D721Med (cell line): ENCODE data around the gene CASKIN2.

Experiments
- DNase-seq: peaks from one replicate; pipeline ENCODE4 v3.0.0; 2011; ENCODE audit warnings: low spot score; ENCODE audit not compliant: insufficient read length
- FAIRE-seq: peaks from 2 replicates; lab custom pipeline; 2011; peaks lifted over from hg19 to GRCh38; lab: Jason Lieb, UNC
- TF ChIP-seq, protein P1 (sequence below): IDR thresholded peaks from 2 replicates; pipeline ENCODE4 v1.5.1; 2012; ENCODE audit warnings: mild to moderate bottlenecking, control low read depth; ENCODE audit not compliant: insufficient read depth; ENCODE audit errors: missing control alignments

CASKIN2 gene

DNA sequence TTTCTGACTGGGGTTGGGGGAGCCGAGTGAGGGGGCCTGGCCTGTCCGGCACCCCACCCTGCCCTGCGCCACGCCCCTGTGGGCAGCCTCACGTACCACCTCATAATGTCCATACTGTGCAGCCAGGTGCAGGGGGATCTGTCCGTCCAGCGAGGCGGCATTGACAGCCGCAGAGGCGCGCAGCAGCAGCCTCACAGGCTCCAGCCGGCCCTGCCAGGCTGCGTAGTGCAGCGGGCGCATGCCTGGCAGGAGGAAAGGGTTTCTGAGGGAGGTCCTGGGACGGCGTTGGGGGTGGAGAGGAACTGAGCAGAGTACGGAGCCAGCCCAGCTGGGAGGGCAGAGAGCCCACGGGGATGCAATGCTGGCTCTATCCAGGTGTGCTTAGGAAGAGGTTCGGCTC lies 8.4 kb downstream of the CASKIN2 start:
- no peak for DNase-seq
- no peak for FAIRE-seq
- TF ChIP-seq, protein P1, sequence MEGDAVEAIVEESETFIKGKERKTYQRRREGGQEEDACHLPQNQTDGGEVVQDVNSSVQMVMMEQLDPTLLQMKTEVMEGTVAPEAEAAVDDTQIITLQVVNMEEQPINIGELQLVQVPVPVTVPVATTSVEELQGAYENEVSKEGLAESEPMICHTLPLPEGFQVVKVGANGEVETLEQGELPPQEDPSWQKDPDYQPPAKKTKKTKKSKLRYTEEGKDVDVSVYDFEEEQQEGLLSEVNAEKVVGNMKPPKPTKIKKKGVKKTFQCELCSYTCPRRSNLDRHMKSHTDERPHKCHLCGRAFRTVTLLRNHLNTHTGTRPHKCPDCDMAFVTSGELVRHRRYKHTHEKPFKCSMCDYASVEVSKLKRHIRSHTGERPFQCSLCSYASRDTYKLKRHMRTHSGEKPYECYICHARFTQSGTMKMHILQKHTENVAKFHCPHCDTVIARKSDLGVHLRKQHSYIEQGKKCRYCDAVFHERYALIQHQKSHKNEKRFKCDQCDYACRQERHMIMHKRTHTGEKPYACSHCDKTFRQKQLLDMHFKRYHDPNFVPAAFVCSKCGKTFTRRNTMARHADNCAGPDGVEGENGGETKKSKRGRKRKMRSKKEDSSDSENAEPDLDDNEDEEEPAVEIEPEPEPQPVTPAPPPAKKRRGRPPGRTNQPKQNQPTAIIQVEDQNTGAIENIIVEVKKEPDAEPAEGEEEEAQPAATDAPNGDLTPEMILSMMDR, result no peak

DNA sequence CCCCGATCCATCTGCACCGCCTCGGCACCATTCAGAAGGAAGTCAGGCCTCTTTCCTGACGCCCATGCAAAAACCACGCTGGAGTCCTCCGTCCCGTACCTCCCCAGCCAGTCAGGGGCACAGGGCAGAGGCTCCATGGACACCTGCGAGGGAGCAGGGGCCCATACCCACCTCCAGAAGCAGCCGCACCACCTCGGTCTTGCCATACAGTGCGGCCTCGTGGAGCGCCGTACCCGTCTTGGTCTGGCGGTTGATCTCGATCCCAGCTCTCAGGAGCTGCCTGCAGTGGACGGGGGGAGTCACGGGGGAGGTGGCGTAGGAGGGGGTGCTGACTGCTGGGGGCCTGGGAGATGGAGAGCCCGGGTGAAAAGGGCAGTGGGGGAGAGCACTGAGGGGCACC lies 9.2 kb downstream of the CASKIN2 start:
- DNase-seq (no peak), FAIRE-seq (no peak)
- TF ChIP-seq, protein P1, result no peak

DNA sequence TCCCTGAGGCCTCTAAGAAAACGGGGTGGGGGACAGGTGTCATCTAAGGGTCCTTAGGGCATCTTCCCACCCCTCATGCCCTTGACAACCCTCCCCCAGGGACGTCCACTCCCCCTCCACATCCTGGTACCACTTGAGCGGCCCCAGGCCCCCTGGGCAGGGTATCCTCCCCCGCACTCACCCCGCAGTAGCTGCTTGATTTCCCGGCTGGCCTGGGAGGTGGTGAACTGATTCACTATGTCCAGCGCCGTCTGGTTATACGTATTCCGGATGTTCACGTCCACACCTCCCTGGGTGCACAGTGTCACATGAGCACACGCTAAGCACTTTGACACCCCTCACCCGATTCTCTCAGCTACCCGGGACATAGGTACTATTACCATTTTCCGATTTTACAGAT lies 9.7 kb downstream of the CASKIN2 start:
- DNase-seq, result no peak
- TF ChIP-seq, protein P1, result no peak
- FAIRE-seq, result no peak

DNA sequence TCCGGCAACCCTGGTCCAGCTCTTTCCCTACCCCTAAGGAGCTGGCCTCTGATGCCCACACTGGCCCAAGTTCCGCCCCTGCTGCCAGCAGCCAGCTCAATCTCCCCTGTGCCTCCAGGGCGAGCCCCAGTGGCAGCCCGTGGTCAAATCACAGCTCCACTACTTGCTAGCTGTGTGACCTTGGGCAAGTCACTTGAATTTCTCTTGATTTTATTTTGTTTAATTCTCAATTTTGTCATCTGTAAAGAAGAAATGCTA lies 10.3 kb downstream of the CASKIN2 start:
- DNase-seq (no peak), FAIRE-seq (no peak)
- TF ChIP-seq, protein P1, result no peak

DNA sequence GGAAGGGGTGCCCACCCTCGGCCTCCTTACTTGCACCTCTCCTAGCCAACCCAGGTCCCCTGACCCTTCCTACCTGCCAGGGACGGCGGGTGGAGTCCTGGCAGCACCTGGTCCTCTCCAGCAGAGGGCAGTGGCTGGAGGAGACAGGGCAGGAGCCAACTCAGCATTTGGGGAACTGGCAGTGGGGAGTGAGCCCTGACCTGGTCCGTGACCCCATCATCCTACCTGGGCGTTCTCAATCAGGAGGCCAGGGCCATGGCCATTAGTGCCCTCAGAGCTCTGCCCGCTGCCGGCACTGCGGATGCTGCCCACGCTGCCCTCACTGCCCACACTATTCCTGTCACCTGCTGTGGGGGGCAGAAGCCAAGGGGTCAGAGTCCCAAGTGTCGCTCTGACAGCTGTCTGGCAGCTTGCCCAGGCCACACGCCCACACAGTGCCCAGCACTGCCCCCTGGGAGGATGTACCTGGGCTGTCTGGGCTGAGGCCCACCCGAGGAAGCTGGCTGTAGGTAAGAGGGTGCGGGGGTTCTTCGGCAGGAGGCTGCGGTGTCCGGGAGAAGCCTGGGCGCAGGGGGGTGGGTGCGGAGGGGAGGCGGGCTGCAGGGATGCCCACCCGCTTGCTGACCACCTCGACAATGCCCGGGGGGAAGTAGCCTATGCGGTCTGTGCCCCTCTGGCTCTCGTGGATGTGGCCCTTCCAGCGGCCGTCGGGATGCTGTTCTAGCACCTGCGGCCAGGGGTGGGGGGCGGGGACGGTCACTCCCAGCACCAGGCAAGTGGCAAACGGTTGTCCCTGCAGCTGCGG lies 10.8 kb downstream of the CASKIN2 start:
- FAIRE-seq, result no peak
- TF ChIP-seq, protein P1, result peak; percentile 50
- DNase-seq, result peak; percentile 73

DNA sequence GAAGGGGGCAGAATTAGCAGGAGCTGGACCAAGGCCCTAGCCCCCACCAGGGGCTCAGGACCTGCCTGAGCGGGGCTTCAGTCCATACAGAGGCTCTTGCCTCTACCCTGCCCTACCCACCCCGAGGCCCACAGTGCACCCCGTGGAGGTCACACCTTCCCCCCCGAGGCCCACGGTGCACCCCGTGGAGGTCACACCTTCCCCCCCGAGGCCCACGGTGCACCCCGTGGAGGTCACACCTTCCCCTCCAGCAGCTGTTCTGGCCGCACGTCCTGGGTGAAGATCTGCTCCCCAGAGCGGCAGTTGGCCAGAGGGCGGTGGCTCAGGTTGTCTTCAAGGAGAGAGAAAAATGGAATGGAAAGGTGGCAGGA lies 11.4 kb downstream of the CASKIN2 start:
- TF ChIP-seq, protein P1, result no peak
- FAIRE-seq (no peak), DNase-seq (no peak)

DNA sequence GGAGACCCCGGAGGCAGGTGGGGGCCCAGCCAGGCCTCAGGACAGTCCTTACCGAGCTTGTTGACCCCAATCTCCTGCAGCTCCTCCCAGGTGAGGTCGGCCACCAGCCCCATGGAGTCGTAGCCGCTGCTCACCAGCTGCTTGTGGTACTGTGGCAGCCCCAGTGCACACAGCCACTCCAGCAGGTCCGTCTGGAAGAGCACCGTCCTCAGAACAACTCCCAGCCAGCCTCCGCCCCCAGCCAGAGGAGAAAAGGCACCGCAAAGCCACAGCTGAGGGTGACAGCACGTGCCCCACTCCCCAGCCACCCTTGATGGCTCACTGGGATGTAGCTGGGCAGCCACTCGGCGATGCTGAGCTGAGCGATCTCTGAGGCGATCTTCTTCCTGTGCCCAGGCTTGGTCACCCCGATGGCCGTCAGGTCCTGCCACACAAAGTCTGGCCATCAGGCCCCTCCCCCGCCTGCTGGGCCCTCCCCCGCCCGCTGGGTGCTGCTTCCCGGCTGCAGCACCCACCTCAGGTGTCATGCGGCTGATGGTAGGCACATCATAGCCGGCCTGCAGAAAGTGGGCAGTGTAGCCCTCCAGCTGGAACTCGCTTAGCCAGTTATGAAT lies 11.9 kb downstream of the CASKIN2 start:
- DNase-seq, result no peak
- no peak for FAIRE-seq
- TF ChIP-seq, protein P1, result no peak
